Medulla oblongata (tissue), 1 donor: Measurements from ENCODE around the gene GAS2L1.

Experiments
- DNase-seq: peaks from one replicate; pipeline ENCODE4 v3.0.0-alpha.2; 2015; ENCODE audit errors: extremely low spot score

GAS2L1 gene

GRCh38 chr22:29275167-29275566 lies 31.3 kb upstream of the GAS2L1 start:
- no peak for DNase-seq

- DNase-seq: no peak
Measured at GRCh38 chr22:29275819-29276565, 30.5 kb upstream of the GAS2L1 start.

- no peak for DNase-seq
Measured at GRCh38 chr22:29277927-29278326, 28.5 kb upstream of the GAS2L1 start.

GRCh38 chr22:29284196-29284595 lies 22.3 kb upstream of the GAS2L1 start:
- DNase-seq: no peak

- DNase-seq: no peak
Measured at GRCh38 chr22:29288837-29289236, 17.6 kb upstream of the GAS2L1 start.

- no peak for DNase-seq
Measured at GRCh38 chr22:29290061-29290460, 16.4 kb upstream of the GAS2L1 start.

- peak; percentile 55 for DNase-seq
Measured at GRCh38 chr22:29291215-29291614, 15.2 kb upstream of the GAS2L1 start.

- DNase-seq: no peak
Measured at GRCh38 chr22:29292379-29292778, 14.1 kb upstream of the GAS2L1 start.

GRCh38 chr22:29298641-29299040 lies 7.8 kb upstream of the GAS2L1 start:
- no peak for DNase-seq

- DNase-seq: no peak
Measured at GRCh38 chr22:29299136-29299900, 7.1 kb upstream of the GAS2L1 start.

GRCh38 chr22:29300467-29300806 lies 6.0 kb upstream of the GAS2L1 start:
- DNase-seq: no peak

- DNase-seq: no peak
Measured at GRCh38 chr22:29300807-29301601, 5.4 kb upstream of the GAS2L1 start.

GRCh38 chr22:29301716-29302401 lies 4.6 kb upstream of the GAS2L1 start:
- no peak for DNase-seq

- DNase-seq: peak; percentile 62
Measured at GRCh38 chr22:29302402-29302680, 4.1 kb upstream of the GAS2L1 start.

- peak; percentile 54 for DNase-seq
Measured at GRCh38 chr22:29302681-29303465, 3.6 kb upstream of the GAS2L1 start.

GRCh38 chr22:29305836-29306174 lies 645 bp upstream of the GAS2L1 start:
- no peak for DNase-seq

- peak; percentile 78 for DNase-seq
Measured at GRCh38 chr22:29306835-29307595, 565 bp downstream of the GAS2L1 start.

- no peak for DNase-seq
Measured at GRCh38 chr22:29307596-29308147, 1.2 kb downstream of the GAS2L1 start.

- no peak for DNase-seq
Measured at GRCh38 chr22:29308148-29308790, 1.8 kb downstream of the GAS2L1 start.

GRCh38 chr22:29308791-29309262 lies 2.4 kb downstream of the GAS2L1 start:
- DNase-seq: no peak
